ENCODE results near the gene DTNA.

DNA sequence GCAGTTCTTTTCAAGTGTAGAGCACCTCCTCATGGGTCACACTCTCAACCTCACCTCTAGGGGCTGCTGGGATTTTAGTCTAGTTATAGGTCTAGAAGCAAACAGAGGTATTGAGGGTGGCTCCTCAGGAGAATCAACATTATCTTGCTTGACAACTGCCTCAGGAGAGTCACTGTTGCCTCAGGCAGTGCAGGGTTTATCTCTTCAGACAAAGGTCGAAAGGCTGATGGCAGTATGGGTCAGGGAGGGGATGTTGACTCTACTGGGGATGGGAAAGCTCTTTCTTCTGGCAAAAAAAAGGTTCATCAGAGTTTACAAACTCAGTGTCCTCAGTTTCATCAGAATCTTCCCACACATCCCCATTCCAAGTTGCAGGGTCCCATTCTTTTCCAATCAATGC, 24.0 kb downstream of the DTNA start:
- TF ChIP-seq TCF12 (IDR thresholded peaks at IDR 0.05; ENCODE audit: low read depth) (no peak), CREB1 (IDR thresholded peaks at IDR 0.05; ENCODE audit: low read depth) (no peak), CEBPB (IDR thresholded peaks at IDR 0.05) (no peak), EP300 (IDR thresholded peaks at IDR 0.05; ENCODE audit: borderline replicate concordance) (no peak), ZBTB7A (IDR thresholded peaks at IDR 0.05; ENCODE audit: low read depth) (no peak), YY1 (IDR thresholded peaks at IDR 0.05; ENCODE audit: low read depth) (no peak), NFIC (IDR thresholded peaks at IDR 0.05) (no peak), RAD21 (IDR thresholded peaks at IDR 0.05; ENCODE audit: low read depth) (no peak), EGR1 (IDR thresholded peaks at IDR 0.05) (no peak)
- TF ChIP-seq, protein P1, sequence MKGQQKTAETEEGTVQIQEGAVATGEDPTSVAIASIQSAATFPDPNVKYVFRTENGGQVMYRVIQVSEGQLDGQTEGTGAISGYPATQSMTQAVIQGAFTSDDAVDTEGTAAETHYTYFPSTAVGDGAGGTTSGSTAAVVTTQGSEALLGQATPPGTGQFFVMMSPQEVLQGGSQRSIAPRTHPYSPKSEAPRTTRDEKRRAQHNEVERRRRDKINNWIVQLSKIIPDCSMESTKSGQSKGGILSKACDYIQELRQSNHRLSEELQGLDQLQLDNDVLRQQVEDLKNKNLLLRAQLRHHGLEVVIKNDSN (IDR thresholded peaks at IDR 0.05) = no peak
- TF ChIP-seq, protein P2, sequence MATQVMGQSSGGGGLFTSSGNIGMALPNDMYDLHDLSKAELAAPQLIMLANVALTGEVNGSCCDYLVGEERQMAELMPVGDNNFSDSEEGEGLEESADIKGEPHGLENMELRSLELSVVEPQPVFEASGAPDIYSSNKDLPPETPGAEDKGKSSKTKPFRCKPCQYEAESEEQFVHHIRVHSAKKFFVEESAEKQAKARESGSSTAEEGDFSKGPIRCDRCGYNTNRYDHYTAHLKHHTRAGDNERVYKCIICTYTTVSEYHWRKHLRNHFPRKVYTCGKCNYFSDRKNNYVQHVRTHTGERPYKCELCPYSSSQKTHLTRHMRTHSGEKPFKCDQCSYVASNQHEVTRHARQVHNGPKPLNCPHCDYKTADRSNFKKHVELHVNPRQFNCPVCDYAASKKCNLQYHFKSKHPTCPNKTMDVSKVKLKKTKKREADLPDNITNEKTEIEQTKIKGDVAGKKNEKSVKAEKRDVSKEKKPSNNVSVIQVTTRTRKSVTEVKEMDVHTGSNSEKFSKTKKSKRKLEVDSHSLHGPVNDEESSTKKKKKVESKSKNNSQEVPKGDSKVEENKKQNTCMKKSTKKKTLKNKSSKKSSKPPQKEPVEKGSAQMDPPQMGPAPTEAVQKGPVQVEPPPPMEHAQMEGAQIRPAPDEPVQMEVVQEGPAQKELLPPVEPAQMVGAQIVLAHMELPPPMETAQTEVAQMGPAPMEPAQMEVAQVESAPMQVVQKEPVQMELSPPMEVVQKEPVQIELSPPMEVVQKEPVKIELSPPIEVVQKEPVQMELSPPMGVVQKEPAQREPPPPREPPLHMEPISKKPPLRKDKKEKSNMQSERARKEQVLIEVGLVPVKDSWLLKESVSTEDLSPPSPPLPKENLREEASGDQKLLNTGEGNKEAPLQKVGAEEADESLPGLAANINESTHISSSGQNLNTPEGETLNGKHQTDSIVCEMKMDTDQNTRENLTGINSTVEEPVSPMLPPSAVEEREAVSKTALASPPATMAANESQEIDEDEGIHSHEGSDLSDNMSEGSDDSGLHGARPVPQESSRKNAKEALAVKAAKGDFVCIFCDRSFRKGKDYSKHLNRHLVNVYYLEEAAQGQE (IDR thresholded peaks at IDR 0.05; ENCODE audit: low read depth) = no peak
